T47D (cell line): ENCODE data around the gene SH3GL3.

Experiments
- DNase-seq, 2 experiments: peaks; one replicate each; pipeline versions ENCODE4 v3.0.0 to v3.0.0-alpha.2; 2011 to 2012; ENCODE audit warnings: low read depth in 1 of 2, low spot score in 1 of 2
- JUND ChIP-seq: IDR thresholded peaks from 2 replicates; pipeline ENCODE4 v1.6.1; 2012; ENCODE audit warnings: low read depth
- in situ Hi-C: cut with HindIII; loops from 2 replicates; pipeline ENCODE4 v1.10.0; 2016; ENCODE audit warnings: low sequenced_read_pairs, low pct_unique_long_range_greater_than_20kb

Gene SH3GL3

GRCh38 chr15:83567318-83567717 is 120.2 kb downstream of the SH3GL3 start:
- DNase-seq: no peak
- TF ChIP-seq JUND: no peak
- in situ Hi-C loops: no loop called here

- in situ Hi-C loops: no loop called here
- DNase-seq: no peak
- no peak for TF ChIP-seq JUND
These were observed 122.2 kb downstream of the SH3GL3 start for GRCh38 chr15:83569341-83569740.

GRCh38 chr15:83570756-83571155 is 123.6 kb downstream of the SH3GL3 start:
- DNase-seq: no peak
- in situ Hi-C loops: no loop called here
- no peak for TF ChIP-seq JUND

GRCh38 chr15:83571820-83572707 is 124.9 kb downstream of the SH3GL3 start:
- peak; percentile 5 to 46 for DNase-seq
- no peak for TF ChIP-seq JUND
- in situ Hi-C loops: no loop called here

- in situ Hi-C loops: no loop called here
- TF ChIP-seq JUND: no peak
- DNase-seq: no peak
These were observed 127.2 kb downstream of the SH3GL3 start for GRCh38 chr15:83574345-83574744.

- no peak for TF ChIP-seq JUND
- no peak for DNase-seq
- in situ Hi-C loops: no loop called here
These were observed 131.6 kb downstream of the SH3GL3 start for GRCh38 chr15:83578691-83579090.

GRCh38 chr15:83581381-83581780 is 134.2 kb downstream of the SH3GL3 start:
- TF ChIP-seq JUND: no peak
- in situ Hi-C loops: no loop called here

GRCh38 chr15:83582381-83582780 is 135.2 kb downstream of the SH3GL3 start:
- TF ChIP-seq JUND: no peak
- in situ Hi-C loops: no loop called here
- no peak for DNase-seq

More at GRCh38 chr15:83581381-83581780, 134.2 kb downstream of the SH3GL3 start:
- no peak for DNase-seq

- DNase-seq: no peak
- in situ Hi-C loops: no loop called here
- no peak for TF ChIP-seq JUND
These were observed 138.6 kb downstream of the SH3GL3 start for GRCh38 chr15:83585601-83586335.

- in situ Hi-C loops: no loop called here
- no peak for TF ChIP-seq JUND
- no peak for DNase-seq
These were observed 139.9 kb downstream of the SH3GL3 start for GRCh38 chr15:83587091-83587490.

GRCh38 chr15:83588441-83588840 is 141.3 kb downstream of the SH3GL3 start:
- in situ Hi-C loops: no loop called here
- no peak for TF ChIP-seq JUND

GRCh38 chr15:83592370-83593040 is 145.4 kb downstream of the SH3GL3 start:
- TF ChIP-seq JUND: no peak
- in situ Hi-C loops: no loop called here
- DNase-seq: no peak

More at GRCh38 chr15:83588441-83588840, 141.3 kb downstream of the SH3GL3 start:
- no peak for DNase-seq
